ENCODE data around the gene ZNF331. TPM values are rescaled to one million over a fixed set of nuclear protein-coding genes. Genes with fewer than 3 reads are reported as not detected.
"Not testable (repeated sequence)": the region's sequence is repeated elsewhere in the genome, so short reads cannot be mapped to it uniquely, and the experiment has no call there.

Gene ZNF331
- 17.1 TPM for polyA plus RNA-seq
- long read RNA-seq, donor 1, partial matches to known transcripts = 0 of 2 reads
- long read RNA-seq, donor 1, other reads (novel, unspliced or antisense) = 0 of 2 reads
- long read RNA-seq, donor 2, partial matches to known transcripts = 0 of 2 reads
- long read RNA-seq, donor 2, other reads (novel, unspliced or antisense) = 0 of 2 reads
- long read RNA-seq, donor 3, partial matches to known transcripts = 0 of 8 reads
- long read RNA-seq, donor 3, other reads (novel, unspliced or antisense) = 0 of 8 reads
- long read RNA-seq, donor 4, partial matches to known transcripts = 0 of 2 reads
- long read RNA-seq, donor 4, other reads (novel, unspliced or antisense) = 0 of 2 reads
- long read RNA-seq, donor 5, full-length matches to known transcripts = 3 of 3 reads
- long read RNA-seq, donor 5, partial matches to known transcripts = 0 of 3 reads
- long read RNA-seq, donor 5, other reads (novel, unspliced or antisense) = 0 of 3 reads
- long read RNA-seq, donor 6, full-length matches to known transcripts = 4 of 4 reads
- long read RNA-seq, donor 6, partial matches to known transcripts = 0 of 4 reads
- long read RNA-seq, donor 6, other reads (novel, unspliced or antisense) = 0 of 4 reads
- long read RNA-seq, donor 7, full-length matches to known transcripts = 5 of 5 reads
- long read RNA-seq, donor 7, partial matches to known transcripts = 0 of 5 reads
- long read RNA-seq, donor 7, other reads (novel, unspliced or antisense) = 0 of 5 reads
- long read RNA-seq, donor 8, partial matches to known transcripts = 15 of 18 reads
- long read RNA-seq, donor 8, other reads (novel, unspliced or antisense) = 0 of 18 reads
- long read RNA-seq, donor 9, partial matches to known transcripts = 0 of 4 reads
- long read RNA-seq, donor 9, other reads (novel, unspliced or antisense) = 0 of 4 reads
- long read RNA-seq, donor 10, full-length matches to known transcripts = 6 of 6 reads
- long read RNA-seq, donor 10, partial matches to known transcripts = 0 of 6 reads
- long read RNA-seq, donor 10, other reads (novel, unspliced or antisense) = 0 of 6 reads
- long read RNA-seq, donor 11, partial matches to known transcripts = 0 of 4 reads
- long read RNA-seq, donor 11, other reads (novel, unspliced or antisense) = 0 of 4 reads

DNA sequence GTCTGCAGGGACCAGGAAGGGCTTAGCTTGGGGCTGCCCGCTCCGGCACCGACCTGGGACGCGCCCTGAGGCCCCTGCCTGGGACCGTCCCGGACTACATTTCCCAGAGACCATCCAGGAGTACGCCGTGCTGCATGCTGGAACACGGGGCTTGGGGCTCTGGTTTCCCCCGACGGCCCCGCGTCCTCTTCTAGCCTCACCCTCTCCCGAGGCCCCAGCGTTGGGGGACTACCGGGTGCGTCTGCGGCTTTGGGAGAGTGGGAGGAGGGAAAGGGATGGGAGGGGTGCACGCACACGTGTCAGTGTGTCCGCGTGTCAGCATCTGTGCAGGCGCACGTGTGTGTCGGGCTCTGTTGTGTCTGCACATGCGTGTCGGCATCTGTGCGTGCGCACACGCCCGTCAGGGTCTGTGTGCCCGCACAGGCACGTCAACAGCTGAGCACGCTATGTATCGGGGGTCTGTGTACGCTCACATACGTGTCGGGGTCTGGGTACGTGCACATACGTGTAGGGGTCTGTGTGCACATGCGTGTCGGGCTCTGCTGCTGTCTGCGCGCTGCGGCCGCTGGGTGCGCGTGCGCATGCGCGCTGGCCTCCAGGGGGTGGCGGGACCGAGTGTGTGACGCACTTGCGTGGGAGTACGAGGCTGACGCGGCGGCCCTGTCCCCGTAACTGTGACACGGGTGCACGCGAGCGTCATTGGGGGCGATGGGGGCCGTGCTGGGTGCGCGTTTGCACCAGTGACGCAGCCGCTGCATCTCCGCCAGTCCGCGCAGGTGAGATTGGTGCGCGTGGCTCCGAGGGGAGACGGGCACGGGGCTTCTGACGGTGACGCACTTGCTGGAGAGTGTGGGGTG lies at the start of gene ZNF331:
TSS of gene ZNF331 (plus strand) at position 625 of the 857 bp plus-strand sequence. CDS start 31,232 bp downstream, outside the sequence.
- H3K4me1 ChIP-seq (ENCODE audit: control insufficient read depth, insufficient read depth, low read length) = peaks cover 13% of the 10 kb centered on the region
- peak within 1 kb of the TSS; percentile 66 for H3K4me3 ChIP-seq (ENCODE audit: low read length)
- DNase-seq = peak; percentile 79 to 88
- WGBS (ENCODE audit: insufficient coverage, low lambda C conversion rate) = no CpG with 5 or more reads among the region's 81 CpGs
- no peaks in the 10 kb centered on the region for H3K9me3 ChIP-seq (ENCODE audit: control insufficient read depth, low read depth, low read length)
- H3K36me3 ChIP-seq (ENCODE audit: control insufficient read depth, insufficient read depth, low read length) = peaks cover 3% of the 10 kb centered on the region
- H3K27ac ChIP-seq (ENCODE audit: low read length) = peak within 1 kb of the TSS; percentile 86
- no peaks in the 10 kb centered on the region for H3K27me3 ChIP-seq (ENCODE audit: control insufficient read depth, insufficient read depth, low read length)

DNA sequence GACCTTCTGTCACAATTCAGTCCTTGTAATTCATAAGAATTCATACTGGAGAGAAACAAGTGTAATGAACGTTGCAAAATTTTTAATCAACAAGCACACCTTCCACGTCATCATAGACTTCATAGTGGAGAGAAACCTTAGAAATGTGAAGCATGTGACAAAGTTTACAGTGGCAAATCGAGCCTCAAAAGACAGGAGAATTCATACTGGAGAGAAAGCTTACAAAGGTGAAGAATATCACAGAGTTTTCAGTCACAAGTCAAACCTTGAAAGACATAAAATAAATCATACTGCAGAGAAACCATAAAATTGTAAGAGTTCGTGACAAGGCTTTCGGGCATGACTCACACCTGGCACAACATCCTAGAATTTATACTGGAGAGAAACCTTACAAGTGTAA lies 45.8 kb upstream of the ZNF331 start:
- Histone ChIP-seq H3K36me3 (ENCODE audit: control insufficient read depth, insufficient read depth, low read length) (peaks cover 29% of the 10 kb centered on the region), H3K27me3 (ENCODE audit: control insufficient read depth, insufficient read depth, low read length) (no peaks in the 10 kb centered on the region), H3K27ac (ENCODE audit: low read length) (no peak overlapping the region), H3K4me1 (ENCODE audit: control insufficient read depth, insufficient read depth, low read length) (no peaks in the 10 kb centered on the region), H3K9me3 (ENCODE audit: control insufficient read depth, low read depth, low read length) (peaks cover 46% of the 10 kb centered on the region), H3K4me3 (ENCODE audit: low read length) (no peak overlapping the region)
- WGBS (ENCODE audit: insufficient coverage, low lambda C conversion rate) = 97% methylated on average over 4 of the region's 5 CpGs
- DNase-seq = no peak

- peak; percentile 60 to 63 for DNase-seq
- not testable (repeated sequence) for H3K27me3 ChIP-seq (ENCODE audit: control insufficient read depth, insufficient read depth, low read length); H3K4me3 ChIP-seq (ENCODE audit: low read length); H3K36me3 ChIP-seq (ENCODE audit: control insufficient read depth, insufficient read depth, low read length); H3K27ac ChIP-seq (ENCODE audit: low read length); H3K4me1 ChIP-seq (ENCODE audit: control insufficient read depth, insufficient read depth, low read length)
- H3K9me3 ChIP-seq (ENCODE audit: control insufficient read depth, low read depth, low read length) = peaks cover 22% of the 10 kb centered on the region
- no CpG with 5 or more reads among the region's 11 CpGs for WGBS (ENCODE audit: insufficient coverage, low lambda C conversion rate)
Measured at GRCh38 chr19:53497311-53498023, 40.5 kb upstream of the ZNF331 start.

DNA sequence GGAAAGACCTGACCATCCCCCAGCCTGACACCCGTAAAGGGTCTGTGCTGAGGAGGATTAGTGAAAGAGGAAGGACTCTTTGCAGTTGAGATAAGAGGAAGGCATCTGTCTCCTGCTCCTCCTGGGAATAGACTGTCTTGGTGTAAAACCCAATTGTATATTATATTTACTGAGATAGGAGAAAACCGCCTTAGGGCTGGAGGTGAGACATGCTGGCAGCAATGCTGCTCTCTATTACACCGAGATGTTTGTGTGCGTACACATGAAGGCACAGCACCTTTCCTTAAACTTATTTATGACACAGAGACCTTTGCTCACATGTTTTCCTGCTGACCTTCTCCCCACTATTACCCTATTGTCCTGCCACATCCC lies 39.9 kb upstream of the ZNF331 start:
- DNase-seq; H3K4me1 ChIP-seq (ENCODE audit: control insufficient read depth, insufficient read depth, low read length); H3K4me3 ChIP-seq (ENCODE audit: low read length); H3K27me3 ChIP-seq (ENCODE audit: control insufficient read depth, insufficient read depth, low read length); H3K36me3 ChIP-seq (ENCODE audit: control insufficient read depth, insufficient read depth, low read length); H3K27ac ChIP-seq (ENCODE audit: low read length): not testable (repeated sequence)
- peaks cover 18% of the 10 kb centered on the region for H3K9me3 ChIP-seq (ENCODE audit: control insufficient read depth, low read depth, low read length)
- no CpG with 5 or more reads among the region's 4 CpGs for WGBS (ENCODE audit: insufficient coverage, low lambda C conversion rate)

- not testable (repeated sequence) for H3K36me3 ChIP-seq (ENCODE audit: control insufficient read depth, insufficient read depth, low read length); H3K27ac ChIP-seq (ENCODE audit: low read length); DNase-seq; H3K27me3 ChIP-seq (ENCODE audit: control insufficient read depth, insufficient read depth, low read length); H3K4me3 ChIP-seq (ENCODE audit: low read length); H3K9me3 ChIP-seq (ENCODE audit: control insufficient read depth, low read depth, low read length)
- WGBS (ENCODE audit: insufficient coverage, low lambda C conversion rate) = 100% methylated on average over 2 of the region's 7 CpGs
- H3K4me1 ChIP-seq (ENCODE audit: control insufficient read depth, insufficient read depth, low read length) = peaks cover 18% of the 10 kb centered on the region
Measured at GRCh38 chr19:53503151-53503550, 34.8 kb upstream of the ZNF331 start.

GRCh38 chr19:53503671-53504364 lies 34.1 kb upstream of the ZNF331 start:
- not testable (repeated sequence) for H3K27ac ChIP-seq (ENCODE audit: low read length); H3K36me3 ChIP-seq (ENCODE audit: control insufficient read depth, insufficient read depth, low read length); H3K9me3 ChIP-seq (ENCODE audit: control insufficient read depth, low read depth, low read length); H3K4me3 ChIP-seq (ENCODE audit: low read length); H3K27me3 ChIP-seq (ENCODE audit: control insufficient read depth, insufficient read depth, low read length)
- peaks cover 23% of the 10 kb centered on the region for H3K4me1 ChIP-seq (ENCODE audit: control insufficient read depth, insufficient read depth, low read length)
- peak in 1 of 2 donors; percentile 16 for DNase-seq
- no CpG with 5 or more reads among the region's 14 CpGs for WGBS (ENCODE audit: insufficient coverage, low lambda C conversion rate)

DNA sequence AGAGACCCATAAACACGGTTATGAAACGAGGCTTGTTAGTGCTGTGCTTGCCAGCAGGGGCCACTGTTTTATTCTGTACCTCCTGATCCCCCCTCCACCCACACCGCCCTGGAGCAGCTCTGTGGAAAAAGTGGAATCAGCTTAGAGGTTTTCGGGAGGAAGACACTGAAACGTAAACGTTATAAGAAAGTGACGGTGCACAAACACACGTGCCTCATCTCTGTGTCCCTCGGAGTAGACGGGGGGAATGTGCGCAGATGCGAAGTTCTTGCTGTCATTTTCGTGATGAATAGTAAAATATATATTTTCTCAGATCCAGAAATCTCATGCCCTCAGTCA lies 33.6 kb upstream of the ZNF331 start:
- WGBS (ENCODE audit: insufficient coverage, low lambda C conversion rate) = 7% methylated on average over 3 of the region's 13 CpGs
- peak; percentile 17 to 23 for DNase-seq
- peaks cover 23% of the 10 kb centered on the region for H3K4me1 ChIP-seq (ENCODE audit: control insufficient read depth, insufficient read depth, low read length)
- not testable (repeated sequence) for H3K27ac ChIP-seq (ENCODE audit: low read length); H3K9me3 ChIP-seq (ENCODE audit: control insufficient read depth, low read depth, low read length); H3K4me3 ChIP-seq (ENCODE audit: low read length); H3K27me3 ChIP-seq (ENCODE audit: control insufficient read depth, insufficient read depth, low read length); H3K36me3 ChIP-seq (ENCODE audit: control insufficient read depth, insufficient read depth, low read length)

DNA sequence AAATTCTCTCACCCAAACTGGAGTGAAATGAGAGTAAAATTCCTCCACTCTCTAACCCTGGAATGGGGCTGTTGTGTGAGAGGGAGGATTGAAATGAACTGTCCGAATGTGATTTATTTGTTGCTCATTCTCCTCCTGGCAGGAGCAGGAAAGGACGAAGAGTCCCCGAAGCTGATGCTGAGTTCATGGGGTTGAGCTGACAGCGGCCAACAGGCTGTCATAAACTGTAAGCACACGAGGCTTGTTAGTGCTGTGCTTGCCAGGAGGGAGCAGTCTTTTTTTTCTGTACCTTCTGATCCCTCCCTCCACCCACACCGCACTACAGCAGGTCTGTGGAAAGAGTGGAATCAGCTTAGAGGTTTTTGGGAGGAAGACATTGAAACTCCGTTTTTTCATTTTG lies 33.1 kb upstream of the ZNF331 start:
- H3K27me3 ChIP-seq (ENCODE audit: control insufficient read depth, insufficient read depth, low read length) = no peaks in the 10 kb centered on the region
- H3K9me3 ChIP-seq (ENCODE audit: control insufficient read depth, low read depth, low read length) = no peaks in the 10 kb centered on the region
- peaks cover 23% of the 10 kb centered on the region for H3K4me1 ChIP-seq (ENCODE audit: control insufficient read depth, insufficient read depth, low read length)
- DNase-seq = peak; percentile 52 to 54
- no peak overlapping the region for H3K4me3 ChIP-seq (ENCODE audit: low read length)
- WGBS (ENCODE audit: insufficient coverage, low lambda C conversion rate) = no CpG with 5 or more reads among the region's 7 CpGs
- no peak overlapping the region for H3K27ac ChIP-seq (ENCODE audit: low read length)
- no peaks in the 10 kb centered on the region for H3K36me3 ChIP-seq (ENCODE audit: control insufficient read depth, insufficient read depth, low read length)

GRCh38 chr19:53506728-53507127 lies 31.2 kb upstream of the ZNF331 start:
- no peaks in the 10 kb centered on the region for H3K36me3 ChIP-seq (ENCODE audit: control insufficient read depth, insufficient read depth, low read length)
- no peak for DNase-seq
- H3K4me3 ChIP-seq (ENCODE audit: low read length) = no peak overlapping the region
- WGBS (ENCODE audit: insufficient coverage, low lambda C conversion rate) = no CpG with 5 or more reads among the region's 8 CpGs
- no peaks in the 10 kb centered on the region for H3K27me3 ChIP-seq (ENCODE audit: control insufficient read depth, insufficient read depth, low read length)
- H3K27ac ChIP-seq (ENCODE audit: low read length) = no peak overlapping the region
- H3K4me1 ChIP-seq (ENCODE audit: control insufficient read depth, insufficient read depth, low read length) = peaks cover 23% of the 10 kb centered on the region
- no peaks in the 10 kb centered on the region for H3K9me3 ChIP-seq (ENCODE audit: control insufficient read depth, low read depth, low read length)

All from large intestine (tissue), 12 donors.